ENCODE results near the gene ABHD10. TPM values are rescaled to one million over a fixed set of nuclear protein-coding genes. Genes with fewer than 3 reads are reported as not detected.

ABHD10 gene
- total RNA-seq, 2 experiments from 2014 or later: 53.1 to 54.6 TPM

DNA sequence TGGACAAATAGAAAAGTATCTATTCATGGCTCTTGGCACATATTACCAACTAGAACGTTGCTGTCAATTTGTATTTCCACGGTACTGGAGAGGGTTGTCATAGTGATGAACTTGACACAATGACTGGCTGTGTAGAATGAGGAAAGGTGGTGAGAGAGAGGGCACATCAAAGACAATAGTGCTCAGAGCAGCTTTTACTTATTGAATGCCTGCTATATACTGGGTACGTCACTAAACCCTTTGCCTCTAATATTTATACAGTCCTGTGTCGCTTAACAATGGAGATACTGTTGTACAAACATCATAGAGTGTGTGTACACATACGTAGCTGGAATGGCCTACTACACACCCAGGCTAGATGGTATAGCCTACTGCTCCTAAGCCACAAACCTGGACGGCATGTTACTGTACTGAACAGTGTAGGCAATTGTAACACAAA, 64.0 kb downstream of the ABHD10 start:
- no peaks in the 10 kb centered on the region for H3K9me3 Mint-ChIP-seq
- CTCF ChIA-PET: interaction anchor here (0.5 to 3.2 kb wide), 33 partner anchors 8 to 1661 kb away, joined by 3 to 24 read pairs (median 5); partner anchors contain the start of genes ABHD10, C3orf52, TAGLN3 and TMPRSS7
- DNase-seq: no peak
- H3K27ac Mint-ChIP-seq: no peak overlapping the region
- H3K36me3 Mint-ChIP-seq (ENCODE audit: low read depth): no peaks in the 10 kb centered on the region
- intact Hi-C loops (cut with micrococcal nuclease): loop anchor here (1.0 kb wide), 8 partner anchors 30 to 374 kb away; partner anchors contain the start of gene PHLDB2
- H3K4me3 Mint-ChIP-seq: no peak overlapping the region
- H3K4me1 Mint-ChIP-seq (ENCODE audit: low read depth): peaks cover 3% of the 10 kb centered on the region
- no peaks in the 10 kb centered on the region for H3K27me3 Mint-ChIP-seq (ENCODE audit: low read depth)

Other genes with a start within 250 kb of the ABHD10 start
- gene PHLDB2, start 119.8 kb upstream of the ABHD10 start, total RNA-seq: 1 to 10 TPM; 1.1 TPM
- 1 to 10 TPM; 1.2 TPM for gene TAGLN3, start 19.9 kb downstream of the ABHD10 start, total RNA-seq
- gene TMPRSS7, start 55.7 kb downstream of the ABHD10 start, total RNA-seq: not detected
- gene C3orf52, start 107.4 kb downstream of the ABHD10 start, total RNA-seq: 1 to 10 TPM; 3.1 to 3.8 TPM
- gene GCSAM, start 154.2 kb downstream of the ABHD10 start, total RNA-seq: 10 to 100 TPM; 14.5 to 14.6 TPM

Measured in activated naive CD4-positive, alpha-beta T cell treated with anti-CD3 and anti-CD28 coated beads for 36 hours (primary cell).